H1 (cell line): ENCODE data around the gene DYRK1A. TPM values are rescaled to one million over a fixed set of nuclear protein-coding genes. Genes with fewer than 3 reads are reported as not detected.
A peak's percentile ranks its signal among the peaks of the same experiment; 100 is the strongest.

Source experiments
- CTCF ChIA-PET: fragments of 300-600 bp; sonication (Branson Sonifier 250); formaldehyde crosslinking; loops from one replicate; lab custom pipeline; 2021; ENCODE audit not compliant: partially characterized antibody; lab: Charles Lee
- POLR2A ChIA-PET: fragments of 300-600 bp; sonication (Branson Sonifier 250); formaldehyde crosslinking; loops from one replicate; lab custom pipeline; 2021; ENCODE audit warnings: inconsistent platforms; ENCODE audit not compliant: partially characterized antibody; lab: Charles Lee
- DNase-seq, 2 experiments: peaks; one replicate each; pipeline versions ENCODE4 v3.0.0 to v3.0.0-alpha.2; 2010 to 2022; ENCODE audit warnings: low spot score in 2 of 2, low read depth in 1 of 2, mixed read lengths in 1 of 2
- FAIRE-seq: peaks from 2 replicates; lab custom pipeline; 2011; peaks lifted over from hg19 to GRCh38; lab: Jason Lieb, UNC
- H2AFZ ChIP-seq: 2 replicates; pipeline ENCODE4 v1.8.1; 2012; ENCODE audit warnings: low read length, inconsistent platforms
- H2AK5ac ChIP-seq: 2 replicates; pipeline ENCODE4 v1.6.1; 2013; ENCODE audit warnings: low read depth, low read length
- H2BK120ac ChIP-seq: replicated peaks from 2 replicates; pipeline ENCODE3; 2013; ENCODE audit warnings: low read depth, low read length, inconsistent platforms
- H2BK12ac ChIP-seq: 2 replicates; pipeline ENCODE4 v1.6.1; 2013; ENCODE audit warnings: low read depth, low read length
- H2BK15ac ChIP-seq: 2 replicates; pipeline ENCODE4 v1.6.1; 2013; ENCODE audit warnings: low read length
- H2BK20ac ChIP-seq: 2 replicates; pipeline ENCODE4 v1.6.1; 2013; ENCODE audit warnings: low read length
- H2BK5ac ChIP-seq: 2 replicates; pipeline ENCODE4 v1.6.1; 2013; ENCODE audit warnings: low read depth, low read length
- H3K14ac ChIP-seq: 2 replicates; pipeline ENCODE4 v1.6.1; 2013; ENCODE audit warnings: inconsistent platforms; ENCODE audit not compliant: insufficient read length
- H3K18ac ChIP-seq: 2 replicates; pipeline ENCODE4 v1.6.1; 2013; ENCODE audit warnings: low read length; ENCODE audit errors: extremely low read depth
- H3K23ac ChIP-seq: 2 replicates; pipeline ENCODE4 v1.6.1; 2013; ENCODE audit warnings: inconsistent platforms; ENCODE audit not compliant: insufficient read length
- H3K23me2 ChIP-seq: 2 replicates; pipeline ENCODE4 v1.6.1; 2013; ENCODE audit warnings: low read depth, low read length
- H3K27ac ChIP-seq: 2 replicates; pipeline ENCODE4 v1.6.1; 2011; ENCODE audit warnings: low read depth, low read length, inconsistent platforms
- H3K27me3 ChIP-seq, 4 experiments: replicated peaks in 1 of 4; 1 replicate in 1 of 4; 2 replicates in 3 of 4; pipeline versions ENCODE4 v1.6.1 to v1.8.1; 2011 to 2013; ENCODE audit warnings: low read length in 3 of 4, mild to moderate bottlenecking in 3 of 4, inconsistent platforms in 2 of 4, mixed read lengths in 2 of 4, moderate library complexity in 1 of 4; ENCODE audit not compliant: control insufficient read depth in 3 of 4, insufficient read depth in 3 of 4; ENCODE audit errors: extremely low read depth in 1 of 4
- H3K36me3 ChIP-seq, 4 experiments: 2 replicates each; pipeline versions ENCODE4 v1.6.1 to v1.8.1; 2011 to 2013; ENCODE audit warnings: mild to moderate bottlenecking in 4 of 4, low read length in 3 of 4, moderate library complexity in 2 of 4, control low read depth in 1 of 4, inconsistent platforms in 1 of 4; ENCODE audit not compliant: insufficient read depth in 4 of 4, control insufficient read depth in 2 of 4
- H3K4ac ChIP-seq: replicated peaks from 2 replicates; pipeline ENCODE3; 2013; ENCODE audit warnings: low read length, low read depth, mixed read lengths, inconsistent platforms; ENCODE audit not compliant: insufficient read length
- H3K4me1 ChIP-seq, 4 experiments: replicated peaks in 1 of 4; 1 replicate in 1 of 4; 2 replicates in 3 of 4; pipeline versions ENCODE4 v1.6.1 to v1.8.1; 2011 to 2013; ENCODE audit warnings: low read length in 3 of 4, inconsistent platforms in 2 of 4, mixed read lengths in 1 of 4; ENCODE audit not compliant: insufficient read depth in 4 of 4, control insufficient read depth in 3 of 4
- H3K4me2 ChIP-seq, 2 experiments: 2 replicates each; pipeline versions ENCODE4 v1.6.1 to v1.8.1; 2011 to 2013; ENCODE audit warnings: low read depth in 2 of 2, low read length in 2 of 2, control low read depth in 1 of 2, inconsistent platforms in 1 of 2, mild to moderate bottlenecking in 1 of 2; ENCODE audit not compliant: insufficient read depth in 1 of 2
- H3K4me3 ChIP-seq, 4 experiments: fragments of 200-600, 300-600 bp in 1 of 4; sonication (generic), shearing (Covaris generic), sonication (Bioruptor Twin) in 1 of 4; 2 replicates each; pipeline versions ENCODE4 v1.5.1 to v1.8.1; 2011 to 2016; ENCODE audit warnings: low read length in 4 of 4, low read depth in 3 of 4, control low read depth in 2 of 4, inconsistent platforms in 2 of 4, mild to moderate bottlenecking in 2 of 4, mixed read lengths in 1 of 4, moderate library complexity in 1 of 4; ENCODE audit not compliant: insufficient read depth in 2 of 4; ENCODE audit errors: extremely low read depth in 1 of 4
- H3K56ac ChIP-seq: replicated peaks from 2 replicates; pipeline ENCODE3; 2013; ENCODE audit warnings: low read depth, mild to moderate bottlenecking, mixed read lengths, low read length, inconsistent platforms; ENCODE audit not compliant: insufficient read length
- H3K79me1 ChIP-seq: 2 replicates; pipeline ENCODE4 v1.6.1; 2013; ENCODE audit warnings: low read depth, low read length, control low read depth
- H3K79me2 ChIP-seq, 2 experiments: 2 replicates each; pipeline versions ENCODE4 v1.6.1 to v1.8.1; 2012 to 2013; ENCODE audit warnings: low read length in 2 of 2, mild to moderate bottlenecking in 2 of 2, inconsistent platforms in 1 of 2; ENCODE audit not compliant: insufficient read depth in 2 of 2, control insufficient read depth in 1 of 2
- H3K9ac ChIP-seq, 4 experiments: replicated peaks in 1 of 4; 1 replicate in 1 of 4; 2 replicates in 3 of 4; pipeline versions ENCODE4 v1.6.1 to v1.8.1; 2011 to 2013; ENCODE audit warnings: low read depth in 3 of 4, low read length in 3 of 4, control low read depth in 2 of 4, mild to moderate bottlenecking in 2 of 4, moderate library complexity in 2 of 4, inconsistent platforms in 1 of 4; ENCODE audit errors: extremely low read depth in 1 of 4
- H3K9me3 ChIP-seq, 2 experiments: 2 replicates each; pipeline versions ENCODE4 v1.6.1 to v1.8.1; 2012 to 2013; ENCODE audit warnings: mild to moderate bottlenecking in 2 of 2, moderate library complexity in 2 of 2, control low read depth in 1 of 2, inconsistent platforms in 1 of 2, low read depth in 1 of 2, low read length in 1 of 2, mixed read lengths in 1 of 2; ENCODE audit not compliant: insufficient read depth in 2 of 2
- H4K20me1 ChIP-seq, 2 experiments: replicated peaks in 1 of 2; 2 replicates each; pipeline versions ENCODE3 to v1.8.1; 2011 to 2013; ENCODE audit warnings: inconsistent platforms in 2 of 2, low read length in 2 of 2, mild to moderate bottlenecking in 1 of 2; ENCODE audit not compliant: insufficient read depth in 2 of 2, control insufficient read depth in 1 of 2
- H4K5ac ChIP-seq: 2 replicates; pipeline ENCODE4 v1.6.1; 2013; ENCODE audit warnings: low read length, low read depth, mixed read lengths, inconsistent platforms; ENCODE audit not compliant: insufficient read length
- H4K8ac ChIP-seq: 2 replicates; pipeline ENCODE4 v1.8.0; 2013; ENCODE audit warnings: mild to moderate bottlenecking, moderate library complexity, low read length, inconsistent platforms; ENCODE audit not compliant: insufficient read depth; ENCODE audit errors: extremely low read depth
- H4K91ac ChIP-seq: replicated peaks from 2 replicates; pipeline ENCODE3; 2013; ENCODE audit warnings: low read length, mixed read lengths, inconsistent platforms; ENCODE audit not compliant: insufficient read length
- CEBPB ChIP-seq: IDR thresholded peaks from 2 replicates; pipeline ENCODE4 v1.6.1; 2012; ENCODE audit warnings: low read depth, low read length
- CREB1 ChIP-seq: IDR thresholded peaks from 2 replicates; pipeline ENCODE4 v1.6.1; 2012; ENCODE audit warnings: inconsistent platforms
- EP300 ChIP-seq, 2 experiments: IDR thresholded peaks; 1 replicate in 1 of 2; 2 replicates in 1 of 2; pipeline ENCODE4 v1.6.1; 2011 to 2012; ENCODE audit warnings: low read depth in 2 of 2, low read length in 2 of 2, mild to moderate bottlenecking in 2 of 2, borderline replicate concordance in 1 of 2, inconsistent platforms in 1 of 2, moderate library complexity in 1 of 2
- GTF2F1 ChIP-seq: IDR thresholded peaks from 2 replicates; pipeline ENCODE4 v1.6.1; 2012; ENCODE audit warnings: low read depth, low read length, improper control_type of control experiment, borderline replicate concordance
- HDAC6 ChIP-seq: IDR thresholded peaks from one replicate; pipeline ENCODE4 v1.7.1; 2012; ENCODE audit warnings: low read depth, mild to moderate bottlenecking, inconsistent platforms, low read length, moderate library complexity
- RFX5 ChIP-seq: IDR thresholded peaks from 2 replicates; pipeline ENCODE4 v1.6.1; 2011; ENCODE audit warnings: low read depth, low read length, improper control_type of control experiment, borderline replicate concordance
- SIRT6 ChIP-seq: IDR thresholded peaks from one replicate; pipeline ENCODE4 v1.7.1; 2012; ENCODE audit warnings: low read length, inconsistent platforms
- TAF7 ChIP-seq: optimal IDR thresholded peaks from 2 replicates; pipeline ENCODE3; 2011; ENCODE audit warnings: low read depth, mild to moderate bottlenecking, inconsistent platforms, low read length, moderate library complexity, borderline replicate concordance
- TCF12 ChIP-seq: IDR thresholded peaks from 2 replicates; pipeline ENCODE4 v1.6.1; 2011; ENCODE audit warnings: low read depth, mild to moderate bottlenecking, low read length
- TEAD4 ChIP-seq: IDR thresholded peaks from 2 replicates; pipeline ENCODE4 v1.6.1; 2012; ENCODE audit warnings: low read depth, low read length, inconsistent platforms, mixed read lengths
- YY1 ChIP-seq: IDR thresholded peaks from 2 replicates; pipeline ENCODE4 v1.6.1; 2011; ENCODE audit warnings: low read depth, mild to moderate bottlenecking, low read length
- WGBS, 2 experiments: shearing (Covaris generic) in 1 of 2; methylation state at CpG; one replicate each; pipeline versions ENCODE4 v1.1.6 to v1.1.7; 2013 to 2015; ENCODE audit warnings: low lambda C conversion rate in 2 of 2, mixed read lengths in 2 of 2, inconsistent platforms in 1 of 2, low coverage in 1 of 2, missing lambda C conversion rate in 1 of 2; ENCODE audit not compliant: insufficient replicate concordance in 2 of 2, insufficient coverage in 1 of 2, insufficient read length in 1 of 2; ENCODE audit errors: extremely low coverage in 1 of 2, missing lambda C conversion rate in 1 of 2; 5-methylcytosine and 5-hydroxymethylcytosine counted together
- polyA plus RNA-seq, 7 experiments: library from polyadenylated mRNA; depleted of rRNA in 3 of 7; stranded (reverse) in 5 of 7; unstranded in 2 of 7; fragments of >200 nt in 5 of 7; fragments of 200-250 nt in 2 of 7; gene quantifications; 1 replicate in 5 of 7; 2 replicates in 1 of 7; 4 replicates in 1 of 7; pipeline versions ENCODE4 v1.2.1 to v1.2.3, GENCODE V29; 2011 to 2013; ENCODE audit warnings: missing spikeins in 2 of 7, mixed read lengths in 2 of 7
- total RNA-seq: library from RNA; stranded (reverse); fragmentation: NEBNext Ultra II Directional; extraction: Animal tissue kit (Norgen Biotek cat#: 25700); gene quantifications from 2 replicates; pipeline ENCODE4 v1.2.1, GENCODE V29; 2021

DYRK1A gene
- total and polyA plus RNA-seq, 2 of the 8 experiments (the other 6 are each of a cell fraction or from before 2014, with no cell fraction given), result 61.1 to 62.2 TPM

- no peak overlapping the region for H2AK5ac ChIP-seq
- no peak overlapping the region for H2BK5ac ChIP-seq
- peaks cover 5% of the 10 kb centered on the region; the same call in 1 of the 2 replicates for H3K23me2 ChIP-seq
- no peaks in the 10 kb centered on the region for H3K79me1 ChIP-seq
- H4K20me1 ChIP-seq, result no peaks in the 10 kb centered on the region
- H2BK15ac ChIP-seq, result no peak overlapping the region
- no peak overlapping the region for H4K5ac ChIP-seq
- no peak overlapping the region for H4K8ac ChIP-seq
- no peak overlapping the region for H3K56ac ChIP-seq
- peaks cover 0 to 7% (median 3%) of the 10 kb centered on the region in 4 experiments; a peak in 5 of 7 replicates for H3K27me3 ChIP-seq
- no peak overlapping the region for H3K27ac ChIP-seq
- H3K9ac ChIP-seq, result no peak overlapping the region
- CTCF ChIA-PET, result interaction anchor here (2.4 kb wide), 1 partner anchor 18 kb away, joined by 10 read pairs; no protein-coding TSS in a partner anchor
- no peak overlapping the region for H2BK20ac ChIP-seq
- no peak overlapping the region for H3K4me3 ChIP-seq
- H3K9me3 ChIP-seq, result peaks cover 0 to 9% of the 10 kb centered on the region in 2 experiments; a peak in 1 of 4 replicates
- peak overlapping the region in 1 of 2 experiments; percentile 74; a peak in 1 of 4 replicates for H3K4me2 ChIP-seq
- POLR2A ChIA-PET, result interaction anchor here (3.3 kb wide), 1 partner anchor 26 kb away, joined by 26 read pairs; no protein-coding TSS in a partner anchor
- H3K18ac ChIP-seq, result no peak overlapping the region
- peak in 1 of 2 experiments; percentile 23 for DNase-seq
- whole genome bisulfite sequencing, 2 experiments, result 83% methylated on average over 12 of the region's 14 CpGs; no CpG with 5 or more reads in 1 of the 2 experiments
- no peak overlapping the region for H3K23ac ChIP-seq
- H2BK12ac ChIP-seq, result no peak overlapping the region
- no peak overlapping the region for H2BK120ac ChIP-seq
- no peak for FAIRE-seq
- H3K4me1 ChIP-seq, result peaks cover 4 to 16% (median 12%) of the 10 kb centered on the region in 4 experiments
- no peak overlapping the region for H3K4ac ChIP-seq
- no peaks in the 10 kb centered on the region for H3K79me2 ChIP-seq
- H4K91ac ChIP-seq, result no peak overlapping the region
- H2AFZ ChIP-seq, result no peak overlapping the region
- no peaks in the 10 kb centered on the region for H3K36me3 ChIP-seq
- H3K14ac ChIP-seq, result no peak overlapping the region
- TF ChIP-seq TCF12 (no peak), YY1 (no peak), CREB1 (no peak), HDAC6 (no peak), SIRT6 (no peak), TEAD4 (no peak), CEBPB (no peak), RFX5 (no peak), TAF7 (no peak), EP300 (IDR thresholded peaks at IDR 0.05; ENCODE audit: borderline replicate concordance in 1 of 2, low read depth in 2 of 2, low read length in 2 of 2) (no peak), GTF2F1 (no peak)
Measured at GRCh38 chr21:37565530-37566223, 199.1 kb downstream of the DYRK1A start.
